ENCODE data around the gene FBXL16. TPM values are rescaled to one million over a fixed set of nuclear protein-coding genes. Genes with fewer than 3 reads are reported as not detected.

FBXL16 gene
- polyA plus RNA-seq, 2 of the 4 experiments (the other 2 are of a cell fraction), result 0.53 to 1.2 TPM

GRCh38 chr16:644556-644955 is 61.0 kb downstream of the FBXL16 start:
- Histone ChIP-seq H3K4me3 (no peak overlapping the region), H3K4me1 (peaks cover 50% of the 10 kb centered on the region), H3K4me2 (0 out of 3 replicates have a peak overlapping the region, but pooled peaks have one; percentile 43), H3K27ac (peak overlapping the region in 1 of 2 experiments; percentile 39; a peak in 2 of 6 replicates), H3K9me3 (no peaks in the 10 kb centered on the region)
- ATAC-seq (no peak), DNase-seq (ENCODE audit: low read depth in 1 of 2, low spot score in 1 of 2) (no peak), FAIRE-seq (no peak)
- ChIA-PET POLR2A (interaction anchor here (1.5 kb wide), 1 partner anchor 8 kb away, joined by 3 read pairs; the partner anchor contains the start of gene METTL26), CTCF (no interaction called here)
- 95% methylated on average over 12 of the region's 12 CpGs for WGBS (ENCODE audit: missing lambda C conversion rate)
- TF ChIP-seq ZNF302 (CRISPR knock-in tag; IDR thresholded peaks at IDR 0.05) (no peak), TFCP2L1 (CRISPR knock-in tag; IDR thresholded peaks at IDR 0.05) (no peak), GATA3 (IDR thresholded peaks at IDR 0.05; ENCODE audit: borderline replicate concordance) (no peak), HOXB5 (CRISPR knock-in tag; IDR thresholded peaks at IDR 0.05) (no peak)
- TF ChIP-seq, protein P1, sequence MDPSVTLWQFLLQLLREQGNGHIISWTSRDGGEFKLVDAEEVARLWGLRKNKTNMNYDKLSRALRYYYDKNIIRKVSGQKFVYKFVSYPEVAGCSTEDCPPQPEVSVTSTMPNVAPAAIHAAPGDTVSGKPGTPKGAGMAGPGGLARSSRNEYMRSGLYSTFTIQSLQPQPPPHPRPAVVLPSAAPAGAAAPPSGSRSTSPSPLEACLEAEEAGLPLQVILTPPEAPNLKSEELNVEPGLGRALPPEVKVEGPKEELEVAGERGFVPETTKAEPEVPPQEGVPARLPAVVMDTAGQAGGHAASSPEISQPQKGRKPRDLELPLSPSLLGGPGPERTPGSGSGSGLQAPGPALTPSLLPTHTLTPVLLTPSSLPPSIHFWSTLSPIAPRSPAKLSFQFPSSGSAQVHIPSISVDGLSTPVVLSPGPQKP (IDR thresholded peaks at IDR 0.05; ENCODE audit: low read depth, low read length), result no peak
- TF ChIP-seq, protein P2, sequence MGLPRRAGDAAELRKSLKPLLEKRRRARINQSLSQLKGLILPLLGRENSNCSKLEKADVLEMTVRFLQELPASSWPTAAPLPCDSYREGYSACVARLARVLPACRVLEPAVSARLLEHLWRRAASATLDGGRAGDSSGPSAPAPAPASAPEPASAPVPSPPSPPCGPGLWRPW (IDR thresholded peaks at IDR 0.05), result no peak

DNA sequence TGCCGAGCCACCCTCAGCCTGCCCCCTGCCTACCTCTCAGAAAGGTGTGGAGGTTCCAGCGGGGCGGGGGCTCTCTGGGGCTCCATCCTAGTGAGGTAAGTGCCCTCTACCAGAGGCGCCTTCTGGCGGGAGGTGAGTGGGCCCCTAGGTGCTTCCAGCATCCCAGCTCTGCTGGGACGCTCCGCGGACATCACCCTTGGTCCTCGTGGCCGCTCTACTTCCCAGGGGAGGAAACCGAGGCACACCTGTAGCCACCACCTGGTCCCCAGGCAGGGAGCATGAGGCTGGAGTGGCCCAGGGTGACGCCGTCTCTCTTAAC is 62.6 kb downstream of the FBXL16 start:
- H3K27ac ChIP-seq, result peak overlapping the region; percentile 64 to 94; a peak in 5 of 6 replicates
- FAIRE-seq (no peak), DNase-seq (ENCODE audit: low read depth in 1 of 2, low spot score in 1 of 2) (no peak), ATAC-seq (no peak)
- H3K4me1 ChIP-seq, result peaks cover 46% of the 10 kb centered on the region
- peak overlapping the region; percentile 86 for H3K4me2 ChIP-seq
- CTCF ChIA-PET, result interaction anchor here (0.6 to 2.0 kb wide), 5 partner anchors 14 to 95 kb away, joined by 3 to 10 read pairs (median 3); partner anchors contain the start of gene RAB40C
- POLR2A ChIA-PET, result no interaction called here
- 91% methylated on average over 11 of the region's 13 CpGs for WGBS (ENCODE audit: missing lambda C conversion rate)
- no peaks in the 10 kb centered on the region for H3K9me3 ChIP-seq
- no peak for TF ChIP-seq TP53 (CRISPR knock-in tag; IDR thresholded peaks at IDR 0.05)
- TF ChIP-seq ZSCAN20 (CRISPR knock-in tag; IDR thresholded peaks at IDR 0.05), result no peak
- TF ChIP-seq HOXB5 (CRISPR knock-in tag; IDR thresholded peaks at IDR 0.05), result no peak
- no peak for TF ChIP-seq MAFK (IDR thresholded peaks at IDR 0.05; ENCODE audit: partially characterized antibody)
- no peak for TF ChIP-seq CTCF (IDR thresholded peaks at IDR 0.05)
- TF ChIP-seq ZNF302 (CRISPR knock-in tag; IDR thresholded peaks at IDR 0.05), result no peak
- no peak for TF ChIP-seq POLR2A (IDR thresholded peaks at IDR 0.05; ENCODE audit: low read length)
- TF ChIP-seq CBX2 (IDR thresholded peaks at IDR 0.05; ENCODE audit: borderline replicate concordance, low read depth), result no peak
- TF ChIP-seq, protein P2 (IDR thresholded peaks at IDR 0.05), result no peak
- no peak for TF ChIP-seq NPAS2 (CRISPR knock-in tag; IDR thresholded peaks at IDR 0.05; ENCODE audit: borderline replicate concordance)
- TF ChIP-seq MYC (IDR thresholded peaks at IDR 0.05; ENCODE audit: borderline replicate concordance, low read length), result no peak
- no peak for TF ChIP-seq RAD21 (conservative IDR thresholded peaks at IDR 0.05 in 1 of 2, IDR thresholded peaks at IDR 0.05 in 1 of 2)
- TF ChIP-seq, protein P3, sequence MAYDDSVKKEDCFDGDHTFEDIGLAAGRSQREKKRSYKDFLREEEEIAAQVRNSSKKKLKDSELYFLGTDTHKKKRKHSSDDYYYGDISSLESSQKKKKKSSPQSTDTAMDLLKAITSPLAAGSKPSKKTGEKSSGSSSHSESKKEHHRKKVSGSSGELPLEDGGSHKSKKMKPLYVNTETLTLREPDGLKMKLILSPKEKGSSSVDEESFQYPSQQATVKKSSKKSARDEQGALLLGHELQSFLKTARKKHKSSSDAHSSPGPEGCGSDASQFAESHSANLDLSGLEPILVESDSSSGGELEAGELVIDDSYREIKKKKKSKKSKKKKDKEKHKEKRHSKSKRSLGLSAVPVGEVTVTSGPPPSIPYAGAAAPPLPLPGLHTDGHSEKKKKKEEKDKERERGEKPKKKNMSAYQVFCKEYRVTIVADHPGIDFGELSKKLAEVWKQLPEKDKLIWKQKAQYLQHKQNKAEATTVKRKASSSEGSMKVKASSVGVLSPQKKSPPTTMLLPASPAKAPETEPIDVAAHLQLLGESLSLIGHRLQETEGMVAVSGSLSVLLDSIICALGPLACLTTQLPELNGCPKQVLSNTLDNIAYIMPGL (CRISPR knock-in tag; IDR thresholded peaks at IDR 0.05; ENCODE audit: borderline replicate concordance), result no peak
- peak overlapping the region; percentile 54; the same call in 2 of the 3 replicates for H3K4me3 ChIP-seq

Other genes starting within 250 kb of the FBXL16 start
- 10.0 and 11.4 TPM in 2 replicates for gene CAPN15, start 178.1 kb downstream of the FBXL16 start, polyA plus RNA-seq (2011; rRNA removed)
- gene CAPN15, start 178.1 kb downstream of the FBXL16 start, polyA plus RNA-seq (2017; fragmentation: RNase III; extraction: RNeasy Plus Mini Kit Qiagen cat#74134 plus additional on column Dnase treatment), result 31.3 to 33.9 TPM (median 33.3 TPM) in 3 replicates
- 0.04 TPM in 1 of 2 replicates, not detected in the other for gene PRR35, start 145.4 kb downstream of the FBXL16 start, polyA plus RNA-seq (2011; rRNA removed)
- 0.04 to 0.10 TPM (median 0.04 TPM) in 3 replicates for gene PRR35, start 145.4 kb downstream of the FBXL16 start, polyA plus RNA-seq (2017; fragmentation: RNase III; extraction: RNeasy Plus Mini Kit Qiagen cat#74134 plus additional on column Dnase treatment)
- 0.03 and 0.13 TPM in 2 replicates for gene NHLRC4, start 138.8 kb downstream of the FBXL16 start, polyA plus RNA-seq (2011; rRNA removed)
- gene NHLRC4, start 138.8 kb downstream of the FBXL16 start, polyA plus RNA-seq (2017; fragmentation: RNase III; extraction: RNeasy Plus Mini Kit Qiagen cat#74134 plus additional on column Dnase treatment), result 0.07 to 0.09 TPM (median 0.08 TPM) in 3 replicates
- gene PIGQ, start 135.8 kb downstream of the FBXL16 start, polyA plus RNA-seq (2011; rRNA removed), result 13.2 and 15.7 TPM in 2 replicates
- 25.2 to 32.2 TPM (median 31.2 TPM) in 3 replicates for gene PIGQ, start 135.8 kb downstream of the FBXL16 start, polyA plus RNA-seq (2017; fragmentation: RNase III; extraction: RNeasy Plus Mini Kit Qiagen cat#74134 plus additional on column Dnase treatment)
- 4.4 and 4.9 TPM in 2 replicates for gene RAB40C, start 115.7 kb downstream of the FBXL16 start, polyA plus RNA-seq (2011; rRNA removed)
- gene RAB40C, start 115.7 kb downstream of the FBXL16 start, polyA plus RNA-seq (2017; fragmentation: RNase III; extraction: RNeasy Plus Mini Kit Qiagen cat#74134 plus additional on column Dnase treatment), result 8.1 to 9.7 TPM (median 8.5 TPM) in 3 replicates
- gene WFIKKN1, start 74.8 kb downstream of the FBXL16 start, polyA plus RNA-seq (2011; rRNA removed), result 0.05 TPM in 1 of 2 replicates, not detected in the other
- gene WFIKKN1, start 74.8 kb downstream of the FBXL16 start, polyA plus RNA-seq (2017; fragmentation: RNase III; extraction: RNeasy Plus Mini Kit Qiagen cat#74134 plus additional on column Dnase treatment), result 0.15 to 0.23 TPM (median 0.17 TPM) in 3 replicates
- 44.2 and 47.2 TPM in 2 replicates for gene METTL26, start 69.5 kb downstream of the FBXL16 start, polyA plus RNA-seq (2011; rRNA removed)
- gene METTL26, start 69.5 kb downstream of the FBXL16 start, polyA plus RNA-seq (2017; fragmentation: RNase III; extraction: RNeasy Plus Mini Kit Qiagen cat#74134 plus additional on column Dnase treatment), result 78.3 to 83.6 TPM (median 80.3 TPM) in 3 replicates
- 10.7 and 12.9 TPM in 2 replicates for gene MCRIP2, start 64.0 kb downstream of the FBXL16 start, polyA plus RNA-seq (2011; rRNA removed)
- 20.3 to 21.3 TPM (median 21.3 TPM) in 3 replicates for gene MCRIP2, start 64.0 kb downstream of the FBXL16 start, polyA plus RNA-seq (2017; fragmentation: RNase III; extraction: RNeasy Plus Mini Kit Qiagen cat#74134 plus additional on column Dnase treatment)
- gene WDR90, start 56.4 kb downstream of the FBXL16 start, polyA plus RNA-seq (2011; rRNA removed), result 6.5 and 7.3 TPM in 2 replicates
- gene WDR90, start 56.4 kb downstream of the FBXL16 start, polyA plus RNA-seq (2017; fragmentation: RNase III; extraction: RNeasy Plus Mini Kit Qiagen cat#74134 plus additional on column Dnase treatment), result 28.1 to 31.4 TPM (median 30.7 TPM) in 3 replicates
- 33.9 and 38.0 TPM in 2 replicates for gene RHOT2, start 37.7 kb downstream of the FBXL16 start, polyA plus RNA-seq (2011; rRNA removed)
- 74.0 to 83.5 TPM (median 83.1 TPM) in 3 replicates for gene RHOT2, start 37.7 kb downstream of the FBXL16 start, polyA plus RNA-seq (2017; fragmentation: RNase III; extraction: RNeasy Plus Mini Kit Qiagen cat#74134 plus additional on column Dnase treatment)
- gene RHBDL1, start 30.1 kb downstream of the FBXL16 start, polyA plus RNA-seq (2011; rRNA removed), result 0.56 and 0.75 TPM in 2 replicates
- 1.2 to 1.6 TPM (median 1.4 TPM) in 3 replicates for gene RHBDL1, start 30.1 kb downstream of the FBXL16 start, polyA plus RNA-seq (2017; fragmentation: RNase III; extraction: RNeasy Plus Mini Kit Qiagen cat#74134 plus additional on column Dnase treatment)
- 53.2 and 60.6 TPM in 2 replicates for gene STUB1, start 25.4 kb downstream of the FBXL16 start, polyA plus RNA-seq (2011; rRNA removed)
- 90.0 to 93.5 TPM (median 90.4 TPM) in 3 replicates for gene STUB1, start 25.4 kb downstream of the FBXL16 start, polyA plus RNA-seq (2017; fragmentation: RNase III; extraction: RNeasy Plus Mini Kit Qiagen cat#74134 plus additional on column Dnase treatment)
- gene JMJD8, start 21.5 kb downstream of the FBXL16 start, polyA plus RNA-seq (2011; rRNA removed), result 37.5 and 43.8 TPM in 2 replicates
- gene JMJD8, start 21.5 kb downstream of the FBXL16 start, polyA plus RNA-seq (2017; fragmentation: RNase III; extraction: RNeasy Plus Mini Kit Qiagen cat#74134 plus additional on column Dnase treatment), result 72.6 to 77.0 TPM (median 73.7 TPM) in 3 replicates
- 2.7 and 3.0 TPM in 2 replicates for gene WDR24, start 15.4 kb downstream of the FBXL16 start, polyA plus RNA-seq (2011; rRNA removed)
- gene WDR24, start 15.4 kb downstream of the FBXL16 start, polyA plus RNA-seq (2017; fragmentation: RNase III; extraction: RNeasy Plus Mini Kit Qiagen cat#74134 plus additional on column Dnase treatment), result 5.6 to 7.6 TPM (median 6.6 TPM) in 3 replicates
- 33.8 and 41.0 TPM in 2 replicates for gene METRN, start 9.3 kb upstream of the FBXL16 start, polyA plus RNA-seq (2011; rRNA removed)
- gene METRN, start 9.3 kb upstream of the FBXL16 start, polyA plus RNA-seq (2017; fragmentation: RNase III; extraction: RNeasy Plus Mini Kit Qiagen cat#74134 plus additional on column Dnase treatment), result 72.7 to 82.2 TPM (median 81.0 TPM) in 3 replicates
- gene ANTKMT, start 15.3 kb upstream of the FBXL16 start, polyA plus RNA-seq (2011; rRNA removed), result 10.9 and 11.9 TPM in 2 replicates
- gene ANTKMT, start 15.3 kb upstream of the FBXL16 start, polyA plus RNA-seq (2017; fragmentation: RNase III; extraction: RNeasy Plus Mini Kit Qiagen cat#74134 plus additional on column Dnase treatment), result 49.2 to 55.8 TPM (median 55.2 TPM) in 3 replicates
- 1.1 and 1.7 TPM in 2 replicates for gene CCDC78, start 20.6 kb upstream of the FBXL16 start, polyA plus RNA-seq (2011; rRNA removed)
- gene CCDC78, start 20.6 kb upstream of the FBXL16 start, polyA plus RNA-seq (2017; fragmentation: RNase III; extraction: RNeasy Plus Mini Kit Qiagen cat#74134 plus additional on column Dnase treatment), result 4.7 to 5.9 TPM (median 5.6 TPM) in 3 replicates
- gene HAGHL, start 21.3 kb upstream of the FBXL16 start, polyA plus RNA-seq (2011; rRNA removed), result 3.5 and 4.4 TPM in 2 replicates
- 21.4 to 22.0 TPM (median 21.7 TPM) in 3 replicates for gene HAGHL, start 21.3 kb upstream of the FBXL16 start, polyA plus RNA-seq (2017; fragmentation: RNase III; extraction: RNeasy Plus Mini Kit Qiagen cat#74134 plus additional on column Dnase treatment)
- 17.4 and 19.3 TPM in 2 replicates for gene CIAO3, start 35.2 kb upstream of the FBXL16 start, polyA plus RNA-seq (2011; rRNA removed)
- gene CIAO3, start 35.2 kb upstream of the FBXL16 start, polyA plus RNA-seq (2017; fragmentation: RNase III; extraction: RNeasy Plus Mini Kit Qiagen cat#74134 plus additional on column Dnase treatment), result 20.9 to 24.6 TPM (median 23.0 TPM) in 3 replicates
- gene MSLN, start 54.9 kb upstream of the FBXL16 start, polyA plus RNA-seq (2011; rRNA removed), result 1.8 and 2.4 TPM in 2 replicates
- 2.7 to 3.6 TPM (median 3.1 TPM) in 3 replicates for gene MSLN, start 54.9 kb upstream of the FBXL16 start, polyA plus RNA-seq (2017; fragmentation: RNase III; extraction: RNeasy Plus Mini Kit Qiagen cat#74134 plus additional on column Dnase treatment)
- 10.6 and 10.8 TPM in 2 replicates for gene RPUSD1, start 82.6 kb upstream of the FBXL16 start, polyA plus RNA-seq (2011; rRNA removed)
- gene RPUSD1, start 82.6 kb upstream of the FBXL16 start, polyA plus RNA-seq (2017; fragmentation: RNase III; extraction: RNeasy Plus Mini Kit Qiagen cat#74134 plus additional on column Dnase treatment), result 26.9 to 29.3 TPM (median 29.0 TPM) in 3 replicates
- 4.8 and 5.1 TPM in 2 replicates for gene CHTF18, start 82.8 kb upstream of the FBXL16 start, polyA plus RNA-seq (2011; rRNA removed)
- gene CHTF18, start 82.8 kb upstream of the FBXL16 start, polyA plus RNA-seq (2017; fragmentation: RNase III; extraction: RNeasy Plus Mini Kit Qiagen cat#74134 plus additional on column Dnase treatment), result 32.5 to 36.7 TPM (median 33.8 TPM) in 3 replicates
- not detected in 2 replicates for gene GNG13, start 94.9 kb upstream of the FBXL16 start, polyA plus RNA-seq (2011; rRNA removed)
- gene GNG13, start 94.9 kb upstream of the FBXL16 start, polyA plus RNA-seq (2017; fragmentation: RNase III; extraction: RNeasy Plus Mini Kit Qiagen cat#74134 plus additional on column Dnase treatment), result 0.09 TPM in 1 of 3 replicates, not detected in the others

Data from A549 (cell line).